K562 (cell line): Measurements from ENCODE around the gene CHRM1. TPM values are rescaled to one million over a fixed set of nuclear protein-coding genes. Genes with fewer than 3 reads are reported as not detected.

ENCODE experiments used
- KLF16 ChIP-seq: IDR thresholded peaks from 2 replicates; pipeline ENCODE4 v1.6.1; 2016; ENCODE audit warnings: antibody characterized with exemption
- MCM7 ChIP-seq, 2 experiments: fragments of 450-650 bp; IDR thresholded peaks; 2 replicates each; pipeline ENCODE4 v1.6.1; 2016 to 2018
- MLLT1 ChIP-seq, 2 experiments: fragments of 450-650 bp; IDR thresholded peaks; 2 replicates each; pipeline ENCODE4 v1.6.1; 2016
- PHB ChIP-seq: fragments of 250-450 bp; sonication (Bioruptor Pico); IDR thresholded peaks from 2 replicates; pipeline ENCODE4 v1.5.0; 2021
- RBM39 ChIP-seq: fragments of 200-400 bp; formaldehyde crosslinking; optimal IDR thresholded peaks from 2 replicates; pipeline ENCODE3; 2018; ENCODE audit warnings: low read depth, low read length
- SIN3A ChIP-seq, 2 experiments: fragments of 150-350 bp in 1 of 2; IDR thresholded peaks; 2 replicates each; pipeline ENCODE4 v1.6.1; 2011 to 2016; ENCODE audit warnings: borderline replicate concordance in 2 of 2, low read depth in 2 of 2, low read length in 2 of 2, mild to moderate bottlenecking in 2 of 2, moderate library complexity in 2 of 2; ENCODE audit not compliant: control insufficient read depth in 1 of 2
- SMARCC2 ChIP-seq: fragments of 450-650 bp; IDR thresholded peaks from 2 replicates; pipeline ENCODE4 v1.6.1; 2017; ENCODE audit warnings: antibody characterized with exemption, moderate library complexity, mild to moderate bottlenecking, low read depth
- SRSF1 ChIP-seq: fragments of 200-400 bp; formaldehyde crosslinking; IDR thresholded peaks from 2 replicates; pipeline ENCODE4 v1.6.1; 2017; ENCODE audit warnings: mild to moderate bottlenecking, low read depth, low read length, moderate library complexity
- TSC22D4 ChIP-seq: fragments of 450-650 bp; IDR thresholded peaks from 2 replicates; pipeline ENCODE4 v1.6.1; 2016; ENCODE audit warnings: missing genetic modification characterization, missing biosample characterization, control low read depth
- USF1 ChIP-seq: sonication (generic); formaldehyde crosslinking; IDR thresholded peaks from 2 replicates; pipeline ENCODE4 v1.9.0; 2022; ENCODE audit warnings: mild to moderate bottlenecking, missing genetic modification reagents
- USF2 ChIP-seq: sonication (generic); formaldehyde crosslinking; IDR thresholded peaks from 2 replicates; pipeline ENCODE4 v1.5.0; 2020; ENCODE audit warnings: missing genetic modification reagents
- ZNF232 ChIP-seq: sonication (generic); formaldehyde crosslinking; IDR thresholded peaks from 2 replicates; pipeline ENCODE4 v1.8.0; 2022; ENCODE audit warnings: mild to moderate bottlenecking, missing genetic modification reagents
- ZNF280A ChIP-seq: fragments of 450-650 bp; IDR thresholded peaks from 2 replicates; pipeline ENCODE4 v1.6.1; 2018; ENCODE audit warnings: mild to moderate bottlenecking, low read depth; ENCODE audit not compliant: partially characterized antibody
- ZNF398 ChIP-seq: fragments of 250-450 bp; sonication (Bioruptor Pico); IDR thresholded peaks from 2 replicates; pipeline ENCODE4 v1.8.0; 2021; ENCODE audit warnings: moderate library complexity, mild to moderate bottlenecking, inconsistent platforms
- ZNF609 ChIP-seq: sonication (generic); formaldehyde crosslinking; IDR thresholded peaks from 2 replicates; pipeline ENCODE4 v1.8.1; 2023; ENCODE audit warnings: missing genetic modification reagents, mild to moderate bottlenecking, borderline replicate concordance
- ZNF717 ChIP-seq: fragments of 250-450 bp; sonication (Bioruptor Pico); IDR thresholded peaks from 2 replicates; pipeline ENCODE4 v1.5.0; 2021
- polyA plus RNA-seq, 8 experiments: library from polyadenylated mRNA; depleted of rRNA in 4 of 8; stranded (reverse) in 5 of 8; unstranded in 3 of 8; fragments of >200 nt; fragmentation: Nextera tagmentation in 2 of 8; fragmentation: Illumina TruSeq in 1 of 8; extraction: Ambion mirVana in 2 of 8; extraction: Trizol in 1 of 8; gene quantifications; 2 replicates each; pipeline versions ENCODE4 v1.2.1 to v1.2.3, GENCODE V29; 2011 to 2014; ENCODE audit warnings: inconsistent platforms in 1 of 8, missing spikeins in 1 of 8
- total RNA-seq, 7 experiments: library from RNA; depleted of rRNA in 6 of 7; stranded (reverse); fragments of >200 nt in 6 of 7; fragmentation: Illumina TruSeq in 2 of 7; extraction: Trizol in 2 of 7; gene quantifications; 2 replicates each; pipeline versions ENCODE4 v1.2.1 to v1.2.3, GENCODE V29; 2011 to 2021; ENCODE audit warnings: low replicate concordance in 1 of 7

CHRM1 gene
- total and polyA plus RNA-seq, 9 of the 15 experiments (the other 6 are each of a cell fraction or from before 2014, with no cell fraction given), result not detected

- TF ChIP-seq RBM39, result no peak
- TF ChIP-seq USF2, result 0 out of 2 replicates have a peak, but pooled peaks have one; percentile 7
- no peak for TF ChIP-seq KLF16
- TF ChIP-seq USF1, result no peak
- no peak for TF ChIP-seq ZNF280A
- TF ChIP-seq SMARCC2, result no peak
- 0 out of 2 replicates have a peak, but pooled peaks have one; percentile 80 for TF ChIP-seq ZNF609 (CRISPR knock-in tag)
- TF ChIP-seq SRSF1, result no peak
- TF ChIP-seq ZNF398 (CRISPR knock-in tag), result no peak
- 0 out of 4 replicates have a peak, but pooled peaks of 1 of the 2 experiments have one; percentile 8 for TF ChIP-seq SIN3A (IDR thresholded peaks at IDR 0.05; ENCODE audit: borderline replicate concordance in 2 of 2, control insufficient read depth in 1 of 2, low read depth in 2 of 2, low read length in 2 of 2)
- TF ChIP-seq ZNF717, result no peak
- no peak for TF ChIP-seq PHB (CRISPR knock-in tag)
- no peak for TF ChIP-seq TSC22D4 (tag)
- TF ChIP-seq MLLT1 (IDR thresholded peaks at IDR 0.05), result peak in 1 of 2 experiments; percentile 84; a peak in 2 of 4 replicates
- TF ChIP-seq ZNF232 (CRISPR knock-in tag), result no peak
- TF ChIP-seq MCM7 (IDR thresholded peaks at IDR 0.05), result no peak
Measured at GRCh38 chr11:62882788-62883501, 38.2 kb downstream of the CHRM1 start (continued).
